Kidney epithelial cell (primary cell): ENCODE results near the gene CALD1. TPM values are rescaled to one million over a fixed set of nuclear protein-coding genes. Genes with fewer than 3 reads are reported as not detected.

Source experiments
- DNase-seq: peaks from one replicate; pipeline ENCODE4 v3.0.0-alpha.2; 2010; ENCODE audit warnings: low read depth
- H3K27me3 ChIP-seq: 2 replicates; pipeline ENCODE4 v1.6.0; 2011; ENCODE audit warnings: low read length; ENCODE audit not compliant: control insufficient read depth, insufficient read depth
- H3K36me3 ChIP-seq: 2 replicates; pipeline ENCODE4 v1.5.1; 2011; ENCODE audit warnings: low read length; ENCODE audit not compliant: control insufficient read depth, insufficient read depth
- H3K4me3 ChIP-seq: 2 replicates; pipeline ENCODE4 v1.5.1; 2011; ENCODE audit warnings: low read depth, mild to moderate bottlenecking, control low read depth, low read length
- CTCF ChIP-seq: IDR thresholded peaks from 2 replicates; pipeline ENCODE4 v1.5.1; 2011; ENCODE audit warnings: mild to moderate bottlenecking, moderate library complexity, low read length, control low read depth, inconsistent platforms; ENCODE audit not compliant: insufficient read depth, poor library complexity, severe bottlenecking
- total RNA-seq: library from RNA; depleted of rRNA; stranded (reverse); fragments of >200 nt; gene quantifications from 2 replicates; pipeline ENCODE4 v1.2.3, GENCODE V29; 2015

The CALD1 gene
- total RNA-seq, 1 donor from 2014 or later: 255 TPM

GRCh38 chr7:134847851-134848588 is 68.6 kb downstream of the CALD1 start:
- H3K4me3 ChIP-seq: no peak overlapping the region
- no peaks in the 10 kb centered on the region for H3K27me3 ChIP-seq
- TF ChIP-seq CTCF: no peak
- H3K36me3 ChIP-seq: peaks cover 2% of the 10 kb centered on the region
- DNase-seq: no peak

- Histone ChIP-seq H3K36me3 (peaks cover 2% of the 10 kb centered on the region), H3K4me3 (no peak overlapping the region), H3K27me3 (no peaks in the 10 kb centered on the region)
- no peak for TF ChIP-seq CTCF
- DNase-seq: no peak
Observed at GRCh38 chr7:134850066-134850465, 70.6 kb downstream of the CALD1 start.

- DNase-seq: no peak
- H3K27me3 ChIP-seq: no peaks in the 10 kb centered on the region
- H3K36me3 ChIP-seq: no peaks in the 10 kb centered on the region
- TF ChIP-seq CTCF: no peak
- H3K4me3 ChIP-seq: no peak overlapping the region
Observed at GRCh38 chr7:134851141-134851540, 71.7 kb downstream of the CALD1 start.

- no peak overlapping the region for H3K4me3 ChIP-seq
- no peaks in the 10 kb centered on the region for H3K36me3 ChIP-seq
- TF ChIP-seq CTCF: no peak
- H3K27me3 ChIP-seq: no peaks in the 10 kb centered on the region
- no peak for DNase-seq
Observed at GRCh38 chr7:134852625-134853024, 73.2 kb downstream of the CALD1 start.

GRCh38 chr7:134854816-134855215 is 75.4 kb downstream of the CALD1 start:
- H3K36me3 ChIP-seq: no peaks in the 10 kb centered on the region
- no peaks in the 10 kb centered on the region for H3K27me3 ChIP-seq
- no peak overlapping the region for H3K4me3 ChIP-seq
- DNase-seq: no peak
- TF ChIP-seq CTCF: no peak

- Histone ChIP-seq H3K36me3 (no peaks in the 10 kb centered on the region), H3K27me3 (no peaks in the 10 kb centered on the region), H3K4me3 (no peak overlapping the region)
- DNase-seq: no peak
- no peak for TF ChIP-seq CTCF
Observed at GRCh38 chr7:134855442-134855841, 76.0 kb downstream of the CALD1 start.
